Fibroblast of pulmonary artery (primary cell): ENCODE data around the gene TMEM215.
"Not testable (repeated sequence)": the region's sequence is repeated elsewhere in the genome, so short reads cannot be mapped to it uniquely, and the experiment has no call there.

ENCODE experiments used
- DNase-seq: peaks from one replicate; pipeline ENCODE4 v3.0.0-alpha.2; 2010; ENCODE audit warnings: low read depth
- H3K4me3 ChIP-seq: replicated peaks from 2 replicates; pipeline ENCODE4 v1.5.1; 2011; ENCODE audit warnings: low read depth, mild to moderate bottlenecking, control low read depth, low read length, moderate library complexity
- TF ChIP-seq, protein P1 (sequence below): IDR thresholded peaks from 2 replicates; pipeline ENCODE4 v1.5.1; 2011; ENCODE audit warnings: mild to moderate bottlenecking, control low read depth, low read length, inconsistent platforms; ENCODE audit errors: missing control alignments

Gene TMEM215

DNA sequence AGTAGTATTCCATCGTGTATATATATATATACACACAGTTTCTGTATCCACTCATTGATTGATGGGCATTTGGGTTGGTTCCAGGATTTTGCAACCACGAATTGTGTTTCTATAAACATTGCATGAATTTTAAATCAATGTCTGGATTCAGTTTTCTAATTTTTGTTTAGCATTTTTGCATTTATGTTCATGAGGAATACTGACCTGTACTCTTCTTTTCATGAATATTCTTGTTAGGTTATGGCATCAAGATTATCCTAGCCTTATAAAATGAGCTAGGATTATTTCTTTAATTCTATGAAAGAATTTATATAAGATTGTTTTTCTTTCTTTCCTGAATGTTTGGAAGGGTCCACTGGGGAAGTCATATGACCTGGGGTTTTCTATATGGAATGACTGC is 35.3 kb upstream of the TMEM215 start:
- DNase-seq, result no peak
- no peak overlapping the region for H3K4me3 ChIP-seq
- TF ChIP-seq, protein P1, sequence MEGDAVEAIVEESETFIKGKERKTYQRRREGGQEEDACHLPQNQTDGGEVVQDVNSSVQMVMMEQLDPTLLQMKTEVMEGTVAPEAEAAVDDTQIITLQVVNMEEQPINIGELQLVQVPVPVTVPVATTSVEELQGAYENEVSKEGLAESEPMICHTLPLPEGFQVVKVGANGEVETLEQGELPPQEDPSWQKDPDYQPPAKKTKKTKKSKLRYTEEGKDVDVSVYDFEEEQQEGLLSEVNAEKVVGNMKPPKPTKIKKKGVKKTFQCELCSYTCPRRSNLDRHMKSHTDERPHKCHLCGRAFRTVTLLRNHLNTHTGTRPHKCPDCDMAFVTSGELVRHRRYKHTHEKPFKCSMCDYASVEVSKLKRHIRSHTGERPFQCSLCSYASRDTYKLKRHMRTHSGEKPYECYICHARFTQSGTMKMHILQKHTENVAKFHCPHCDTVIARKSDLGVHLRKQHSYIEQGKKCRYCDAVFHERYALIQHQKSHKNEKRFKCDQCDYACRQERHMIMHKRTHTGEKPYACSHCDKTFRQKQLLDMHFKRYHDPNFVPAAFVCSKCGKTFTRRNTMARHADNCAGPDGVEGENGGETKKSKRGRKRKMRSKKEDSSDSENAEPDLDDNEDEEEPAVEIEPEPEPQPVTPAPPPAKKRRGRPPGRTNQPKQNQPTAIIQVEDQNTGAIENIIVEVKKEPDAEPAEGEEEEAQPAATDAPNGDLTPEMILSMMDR, result no peak

DNA sequence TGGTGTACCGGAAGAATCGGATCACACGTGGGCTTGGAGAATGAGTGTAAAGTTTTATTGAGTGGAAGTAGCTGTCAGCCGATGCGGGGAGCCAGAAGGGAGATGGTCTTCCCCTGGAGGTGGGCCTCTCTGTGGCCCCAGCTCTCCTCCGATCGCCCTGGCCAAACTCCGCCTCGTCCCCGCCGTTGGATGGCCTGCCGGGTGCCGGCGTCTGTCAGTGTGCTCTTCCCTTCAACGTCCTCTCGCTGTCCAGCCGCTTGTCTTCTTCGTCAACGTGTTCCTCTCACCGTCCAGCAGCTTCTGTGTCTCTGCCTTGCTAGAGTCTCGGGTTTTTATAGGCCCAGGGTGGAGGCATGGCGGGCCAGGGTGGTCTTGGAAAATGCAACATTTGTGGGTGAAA is 27.6 kb upstream of the TMEM215 start:
- H3K4me3 ChIP-seq, result no peak overlapping the region
- TF ChIP-seq, protein P1, result no peak
- DNase-seq, result no peak

DNA sequence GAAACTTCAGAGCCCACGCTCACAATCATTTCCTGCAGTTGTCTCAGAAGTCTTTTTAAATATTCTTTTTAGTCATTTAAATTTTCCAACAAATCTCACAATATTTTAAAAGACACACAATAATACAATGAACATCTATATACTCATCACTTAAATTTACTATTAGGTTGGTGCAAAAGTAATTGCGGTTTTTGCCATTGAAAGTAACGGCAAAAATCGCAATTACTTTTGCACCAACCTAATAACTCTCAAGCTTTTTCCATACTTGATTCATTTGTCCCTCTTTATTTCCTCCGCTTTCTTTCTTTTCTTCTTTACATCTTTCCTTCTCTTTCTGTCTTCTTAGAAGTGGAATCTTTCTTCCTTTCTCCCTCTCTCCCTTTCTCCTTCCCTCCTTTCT is 19.2 kb upstream of the TMEM215 start:
- TF ChIP-seq, protein P1, result no peak
- DNase-seq, result no peak
- no peak overlapping the region for H3K4me3 ChIP-seq

DNA sequence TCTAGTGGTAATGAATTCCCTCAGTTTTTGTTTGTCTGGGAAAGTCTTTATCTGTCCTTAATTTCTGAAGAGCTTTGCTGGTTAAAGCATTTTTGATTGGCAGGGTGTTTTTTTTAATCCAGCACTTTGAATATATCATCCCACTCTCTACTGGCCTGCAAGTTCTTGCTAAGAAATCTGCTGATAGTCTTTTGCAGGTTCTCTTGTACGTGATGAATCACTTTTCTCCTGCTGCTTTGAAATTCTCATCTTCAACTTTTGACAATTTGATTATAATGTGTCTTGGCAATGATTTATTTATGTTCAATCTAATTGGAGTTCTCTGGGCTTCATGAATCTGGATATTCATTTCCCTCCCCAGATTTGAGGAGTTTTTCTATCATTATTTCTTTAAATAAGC is 8.1 kb upstream of the TMEM215 start:
- no peak for DNase-seq
- TF ChIP-seq, protein P1, result no peak
- no peak overlapping the region for H3K4me3 ChIP-seq

DNA sequence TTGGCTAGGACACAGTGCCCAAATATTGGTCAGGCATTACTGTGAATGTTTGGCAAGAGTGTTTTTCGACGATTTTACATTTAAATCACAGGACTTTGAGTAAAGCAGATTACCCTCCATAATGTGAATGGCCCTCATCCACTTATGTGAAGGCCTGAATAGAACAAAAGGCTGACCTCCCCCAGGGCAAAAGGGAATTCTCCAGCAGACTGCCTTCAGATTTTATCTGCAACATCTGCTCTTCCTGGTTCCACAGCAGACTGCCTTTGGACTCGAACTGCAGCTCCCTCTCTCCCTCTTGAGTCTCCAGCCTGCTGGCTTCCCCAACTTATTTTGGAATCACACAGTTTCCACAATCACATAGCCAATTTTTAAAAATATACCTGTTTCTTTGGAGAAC is 7.1 kb upstream of the TMEM215 start:
- DNase-seq, result no peak
- TF ChIP-seq, protein P1, result no peak

GRCh38 chr9:32782476-32783167 is 718 bp upstream of the TMEM215 start:
- DNase-seq, result no peak
- no peak overlapping the region for H3K4me3 ChIP-seq
- TF ChIP-seq, protein P1, result no peak

More for the DNA sequence above, 7.1 kb upstream of the TMEM215 start:
- H3K4me3 ChIP-seq, result no peak overlapping the region

DNA sequence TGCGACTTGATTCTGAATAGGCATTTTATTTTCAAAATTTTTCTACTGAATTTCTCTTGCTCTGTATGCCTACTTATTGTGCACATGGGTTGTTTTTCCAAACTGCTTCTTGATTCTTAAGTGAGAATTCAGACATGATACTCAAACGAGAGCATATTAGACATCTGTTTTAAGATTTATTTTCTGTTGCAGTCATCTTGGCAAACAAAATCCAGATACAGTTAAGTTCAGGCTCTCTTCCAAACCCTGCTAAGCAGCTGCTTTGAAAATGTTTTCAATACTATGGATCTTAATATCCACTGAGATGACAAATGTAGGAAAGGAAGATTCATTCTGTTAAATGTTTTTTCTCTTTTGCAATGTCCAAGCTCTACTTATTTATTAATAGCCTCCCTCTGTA is 4.5 kb downstream of the TMEM215 start:
- no peak for DNase-seq
- H3K4me3 ChIP-seq, result no peak overlapping the region
- TF ChIP-seq, protein P1, result no peak

DNA sequence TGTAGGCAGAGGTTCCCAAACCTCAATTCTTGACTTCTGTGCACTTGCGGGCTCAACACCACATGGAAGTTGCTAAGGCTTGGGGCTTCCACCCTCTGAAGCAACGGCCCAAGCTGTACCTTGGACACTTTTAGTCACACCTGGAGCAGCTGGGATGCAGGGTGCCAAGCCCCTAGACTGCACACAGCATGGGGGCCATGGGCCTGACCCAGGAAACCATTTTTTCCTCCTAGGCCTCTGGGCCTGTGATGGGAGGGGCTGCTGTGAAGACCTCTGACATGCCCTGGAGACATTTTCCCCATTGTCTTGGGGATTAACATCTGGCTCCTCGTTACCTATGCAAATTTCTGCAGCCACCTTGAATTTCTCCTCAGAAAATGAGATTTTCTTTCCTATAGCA is 12.7 kb downstream of the TMEM215 start:
- DNase-seq, H3K4me3 ChIP-seq: not testable (repeated sequence)
